Measurements from ENCODE around the gene ACVR1. TPM values are rescaled to one million over a fixed set of nuclear protein-coding genes. Genes with fewer than 3 reads are reported as not detected.

The ACVR1 gene
- total RNA-seq, 1 experiment from 2014 or later, result 27.6 TPM

DNA sequence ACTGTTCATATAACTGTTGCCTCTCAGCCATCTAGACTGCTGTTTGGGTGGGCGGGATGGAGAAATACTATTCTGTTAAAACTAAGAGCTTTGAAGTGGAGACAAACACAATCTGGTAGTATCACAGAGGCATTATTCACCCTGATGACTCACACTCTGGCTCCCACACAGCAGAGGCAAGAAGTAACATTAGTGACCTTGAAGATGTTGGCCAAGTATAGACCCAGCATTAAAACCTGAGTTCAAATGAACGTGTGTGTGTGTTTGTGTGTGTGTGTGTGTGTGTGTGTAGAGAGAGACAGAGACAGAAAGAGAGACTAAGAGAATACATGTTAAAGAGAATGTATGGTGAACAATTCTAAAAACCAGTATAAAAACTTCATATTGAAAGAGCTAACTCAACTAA lies 22.5 kb upstream of the ACVR1 start:
- Histone ChIP-seq H3K27ac (ENCODE audit: low read length) (no peak overlapping the region), H3K36me3 (ENCODE audit: control insufficient read depth, insufficient read depth, low read length) (no peaks in the 10 kb centered on the region), H3K27me3 (ENCODE audit: control insufficient read depth, insufficient read depth, low read length) (no peaks in the 10 kb centered on the region), H3K4me1 (ENCODE audit: control insufficient read depth, insufficient read depth, low read length) (no peaks in the 10 kb centered on the region), H3K4me3 (ENCODE audit: low read depth in 2 of 2, low read length in 2 of 2) (no peak overlapping the region), H3K9me3 (ENCODE audit: control insufficient read depth, insufficient read depth, low read depth, low read length) (no peaks in the 10 kb centered on the region)
- ATAC-seq (0 out of 2 replicates have a peak, but pooled peaks have one; percentile 60), DNase-seq (ENCODE audit: low read depth, low spot score) (peak; percentile 45)
- CTCF ChIA-PET, result interaction anchor here (0.6 kb wide), 1 partner anchor 301 kb away, joined by 6 read pairs; no protein-coding TSS in a partner anchor
- POLR2A ChIA-PET, result no interaction called here
- TF ChIP-seq, protein P1, sequence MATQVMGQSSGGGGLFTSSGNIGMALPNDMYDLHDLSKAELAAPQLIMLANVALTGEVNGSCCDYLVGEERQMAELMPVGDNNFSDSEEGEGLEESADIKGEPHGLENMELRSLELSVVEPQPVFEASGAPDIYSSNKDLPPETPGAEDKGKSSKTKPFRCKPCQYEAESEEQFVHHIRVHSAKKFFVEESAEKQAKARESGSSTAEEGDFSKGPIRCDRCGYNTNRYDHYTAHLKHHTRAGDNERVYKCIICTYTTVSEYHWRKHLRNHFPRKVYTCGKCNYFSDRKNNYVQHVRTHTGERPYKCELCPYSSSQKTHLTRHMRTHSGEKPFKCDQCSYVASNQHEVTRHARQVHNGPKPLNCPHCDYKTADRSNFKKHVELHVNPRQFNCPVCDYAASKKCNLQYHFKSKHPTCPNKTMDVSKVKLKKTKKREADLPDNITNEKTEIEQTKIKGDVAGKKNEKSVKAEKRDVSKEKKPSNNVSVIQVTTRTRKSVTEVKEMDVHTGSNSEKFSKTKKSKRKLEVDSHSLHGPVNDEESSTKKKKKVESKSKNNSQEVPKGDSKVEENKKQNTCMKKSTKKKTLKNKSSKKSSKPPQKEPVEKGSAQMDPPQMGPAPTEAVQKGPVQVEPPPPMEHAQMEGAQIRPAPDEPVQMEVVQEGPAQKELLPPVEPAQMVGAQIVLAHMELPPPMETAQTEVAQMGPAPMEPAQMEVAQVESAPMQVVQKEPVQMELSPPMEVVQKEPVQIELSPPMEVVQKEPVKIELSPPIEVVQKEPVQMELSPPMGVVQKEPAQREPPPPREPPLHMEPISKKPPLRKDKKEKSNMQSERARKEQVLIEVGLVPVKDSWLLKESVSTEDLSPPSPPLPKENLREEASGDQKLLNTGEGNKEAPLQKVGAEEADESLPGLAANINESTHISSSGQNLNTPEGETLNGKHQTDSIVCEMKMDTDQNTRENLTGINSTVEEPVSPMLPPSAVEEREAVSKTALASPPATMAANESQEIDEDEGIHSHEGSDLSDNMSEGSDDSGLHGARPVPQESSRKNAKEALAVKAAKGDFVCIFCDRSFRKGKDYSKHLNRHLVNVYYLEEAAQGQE (IDR thresholded peaks at IDR 0.05; ENCODE audit: insufficient read depth in 1 of 2, low read depth in 2 of 2, low read length in 1 of 2), result no peak
- TF ChIP-seq TCF7L2 (IDR thresholded peaks at IDR 0.05; ENCODE audit: low read depth, low read length) (no peak), SIN3A (IDR thresholded peaks at IDR 0.05; ENCODE audit: borderline replicate concordance, insufficient read depth, low read depth, low read length) (no peak), POLR2AphosphoS5 (IDR thresholded peaks at IDR 0.05; ENCODE audit: low read depth, low read length) (no peak)
- TF ChIP-seq, protein P2, sequence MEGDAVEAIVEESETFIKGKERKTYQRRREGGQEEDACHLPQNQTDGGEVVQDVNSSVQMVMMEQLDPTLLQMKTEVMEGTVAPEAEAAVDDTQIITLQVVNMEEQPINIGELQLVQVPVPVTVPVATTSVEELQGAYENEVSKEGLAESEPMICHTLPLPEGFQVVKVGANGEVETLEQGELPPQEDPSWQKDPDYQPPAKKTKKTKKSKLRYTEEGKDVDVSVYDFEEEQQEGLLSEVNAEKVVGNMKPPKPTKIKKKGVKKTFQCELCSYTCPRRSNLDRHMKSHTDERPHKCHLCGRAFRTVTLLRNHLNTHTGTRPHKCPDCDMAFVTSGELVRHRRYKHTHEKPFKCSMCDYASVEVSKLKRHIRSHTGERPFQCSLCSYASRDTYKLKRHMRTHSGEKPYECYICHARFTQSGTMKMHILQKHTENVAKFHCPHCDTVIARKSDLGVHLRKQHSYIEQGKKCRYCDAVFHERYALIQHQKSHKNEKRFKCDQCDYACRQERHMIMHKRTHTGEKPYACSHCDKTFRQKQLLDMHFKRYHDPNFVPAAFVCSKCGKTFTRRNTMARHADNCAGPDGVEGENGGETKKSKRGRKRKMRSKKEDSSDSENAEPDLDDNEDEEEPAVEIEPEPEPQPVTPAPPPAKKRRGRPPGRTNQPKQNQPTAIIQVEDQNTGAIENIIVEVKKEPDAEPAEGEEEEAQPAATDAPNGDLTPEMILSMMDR (IDR thresholded peaks at IDR 0.05), result no peak
- no TSS peak for BruUV-seq (replicated peaks)
- intact Hi-C loops (cut with micrococcal nuclease; ENCODE audit: unreplicated experiment) (no loop called here), in situ Hi-C loops (cut with HindIII; ENCODE audit: low pct_unique_long_range_greater_than_20kb, low sequenced_read_pairs) (no loop called here)

DNA sequence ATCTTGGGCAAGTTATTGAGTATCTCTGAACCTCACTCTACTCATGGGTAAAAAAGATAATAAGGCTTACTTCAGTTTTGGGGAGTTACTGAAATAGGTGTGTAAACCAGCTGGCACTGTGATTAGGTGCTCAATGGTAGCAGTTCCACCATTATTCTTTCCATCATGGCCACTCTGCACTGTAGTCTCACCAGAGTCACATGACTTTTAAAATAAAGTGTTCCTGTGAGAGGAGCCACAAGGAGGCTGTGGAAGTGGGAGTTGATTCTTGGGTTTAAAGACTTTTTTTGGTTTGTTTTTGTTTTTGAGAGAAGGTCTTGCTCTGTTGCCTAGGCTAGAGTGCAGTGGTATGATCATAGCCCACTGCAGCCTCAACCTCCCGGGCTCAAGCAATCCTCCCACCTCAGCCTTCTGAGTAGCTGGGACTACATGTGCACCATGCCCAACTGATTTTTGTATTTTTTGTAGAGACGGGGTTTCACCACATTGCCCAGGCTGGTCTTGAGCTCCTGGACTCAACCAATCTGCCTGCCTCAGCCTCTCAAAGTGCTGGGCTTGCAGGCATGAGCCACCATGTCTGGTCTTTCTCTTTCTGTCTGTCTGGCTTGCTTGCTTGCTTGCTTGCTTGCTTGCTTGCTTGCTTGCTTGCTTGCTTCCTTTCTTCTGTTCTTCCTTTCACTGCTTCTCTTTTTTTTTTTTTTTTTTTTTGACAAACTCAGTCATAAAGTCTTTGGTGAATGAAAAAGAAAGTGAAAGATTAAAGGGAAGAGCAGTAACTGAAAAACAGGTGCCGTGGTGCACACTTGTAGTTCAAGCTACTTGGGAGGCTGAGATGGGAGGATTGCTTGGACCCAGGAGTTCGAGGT lies 21.2 kb upstream of the ACVR1 start:
- H3K4me1 ChIP-seq (ENCODE audit: control insufficient read depth, insufficient read depth, low read length), result no peaks in the 10 kb centered on the region
- ATAC-seq (no peak), DNase-seq (ENCODE audit: low read depth, low spot score) (no peak)
- BruUV-seq (replicated peaks), result no TSS peak
- POLR2A ChIA-PET, result no interaction called here
- H3K27ac ChIP-seq (ENCODE audit: low read length), result no peak overlapping the region
- in situ Hi-C loops (cut with HindIII; ENCODE audit: low pct_unique_long_range_greater_than_20kb, low sequenced_read_pairs) (no loop called here), intact Hi-C loops (cut with micrococcal nuclease; ENCODE audit: unreplicated experiment) (no loop called here)
- H3K36me3 ChIP-seq (ENCODE audit: control insufficient read depth, insufficient read depth, low read length), result no peaks in the 10 kb centered on the region
- TF ChIP-seq, protein P2 (IDR thresholded peaks at IDR 0.05), result no peak
- CTCF ChIA-PET, result interaction anchor here (0.6 kb wide), 1 partner anchor 299 kb away, joined by 6 read pairs; no protein-coding TSS in a partner anchor
- H3K4me3 ChIP-seq (ENCODE audit: low read depth in 2 of 2, low read length in 2 of 2), result no peak overlapping the region
- H3K27me3 ChIP-seq (ENCODE audit: control insufficient read depth, insufficient read depth, low read length), result no peaks in the 10 kb centered on the region
- H3K9me3 ChIP-seq (ENCODE audit: control insufficient read depth, insufficient read depth, low read depth, low read length), result no peaks in the 10 kb centered on the region

All from Panc1 (cell line).